B cell (primary cell): ENCODE results near the gene BARHL2.

ENCODE experiments used
- CTCF ChIP-seq: fragments of 200-600 bp; IDR thresholded peaks from one replicate; pipeline ENCODE4 v1.8.0; 2022; ENCODE audit warnings: antibody characterized with exemption, mild to moderate bottlenecking
- EZH2 ChIP-seq: IDR thresholded peaks from 2 replicates; pipeline ENCODE4 v1.6.1; 2012; ENCODE audit warnings: borderline replicate concordance, low read depth, mild to moderate bottlenecking, moderate library complexity, low read length; ENCODE audit not compliant: insufficient read depth, poor library complexity, severe bottlenecking

GRCh38 chr1:90710579-90711536 is 6.2 kb downstream of the BARHL2 start:
- TF ChIP-seq CTCF, result no peak
- no peak for TF ChIP-seq EZH2
